MCF 10A (cell line): Measurements from ENCODE around the gene SUGP1. TPM values are rescaled to one million over a fixed set of nuclear protein-coding genes. Genes with fewer than 3 reads are reported as not detected.
"Not testable (repeated sequence)": the region's sequence is repeated elsewhere in the genome, so short reads cannot be mapped to it uniquely, and the experiment has no call there.

Experiments used
- BruUV-seq: library from RNA; stranded (reverse); fragments of 400-500 nt; replicated peaks from 2 replicates; lab custom pipeline; 2021; lab: Mats Ljungman, UMichigan
- CTCF ChIA-PET: fragments of 300-600 bp; sonication (Branson Sonifier 250); formaldehyde crosslinking; extraction: SDS; loops from one replicate; lab custom pipeline; 2021; ENCODE audit warnings: antibody characterized with exemption, inconsistent platforms; lab: Yijun Ruan, JAX
- POLR2A ChIA-PET: fragments of 300-600, 350-650 bp; sonication (Branson Sonifier 250); formaldehyde crosslinking; extraction: SDS; loops from one replicate; lab custom pipeline; 2020; ENCODE audit warnings: antibody characterized with exemption, inconsistent platforms; lab: Yijun Ruan, JAX
- DNase-seq: peaks from one replicate; pipeline ENCODE4 v3.0.0-alpha.2; 2018; ENCODE audit not compliant: unreplicated experiment
- H3K27ac Mint-ChIP-seq: one replicate; pipeline ENCODE4 v1.8.0; 2022; ENCODE audit warnings: mild to moderate bottlenecking, low read depth, mixed read lengths; ENCODE audit not compliant: unreplicated experiment
- H3K27me3 Mint-ChIP-seq: one replicate; pipeline ENCODE4 v1.8.0; 2022; ENCODE audit warnings: mixed read lengths; ENCODE audit not compliant: insufficient read depth, unreplicated experiment
- H3K36me3 Mint-ChIP-seq: one replicate; pipeline ENCODE4 v1.8.0; 2022; ENCODE audit warnings: mild to moderate bottlenecking, moderate library complexity, mixed read lengths; ENCODE audit not compliant: insufficient read depth, unreplicated experiment
- H3K4me1 Mint-ChIP-seq: one replicate; pipeline ENCODE4 v1.8.0; 2022; ENCODE audit warnings: mixed read lengths; ENCODE audit not compliant: insufficient read depth, unreplicated experiment
- H3K4me3 Mint-ChIP-seq: one replicate; pipeline ENCODE4 v1.8.0; 2022; ENCODE audit warnings: mild to moderate bottlenecking, moderate library complexity, mixed read lengths; ENCODE audit not compliant: unreplicated experiment
- H3K9me3 Mint-ChIP-seq: one replicate; pipeline ENCODE4 v1.8.0; 2022; ENCODE audit warnings: mixed read lengths; ENCODE audit not compliant: unreplicated experiment
- intact Hi-C: fragments of 100-400 bp; cut with micrococcal nuclease; formaldehyde crosslinking; loops from 2 replicates; pipeline ENCODE4 v1.14.1; 2022
- total RNA-seq: library from RNA; stranded (reverse); gene quantifications from 2 replicates; pipeline ENCODE4 v1.2.3, GENCODE V29; 2022
- TF ChIP-seq, protein P1 (sequence below): fragments of 200-600 bp; IDR thresholded peaks from one replicate; pipeline ENCODE4 v1.8.0; 2022; ENCODE audit warnings: antibody characterized with exemption, mild to moderate bottlenecking; ENCODE audit not compliant: unreplicated experiment

Gene SUGP1
- total RNA-seq, 1 experiment from 2014 or later, result 51.1 TPM

DNA sequence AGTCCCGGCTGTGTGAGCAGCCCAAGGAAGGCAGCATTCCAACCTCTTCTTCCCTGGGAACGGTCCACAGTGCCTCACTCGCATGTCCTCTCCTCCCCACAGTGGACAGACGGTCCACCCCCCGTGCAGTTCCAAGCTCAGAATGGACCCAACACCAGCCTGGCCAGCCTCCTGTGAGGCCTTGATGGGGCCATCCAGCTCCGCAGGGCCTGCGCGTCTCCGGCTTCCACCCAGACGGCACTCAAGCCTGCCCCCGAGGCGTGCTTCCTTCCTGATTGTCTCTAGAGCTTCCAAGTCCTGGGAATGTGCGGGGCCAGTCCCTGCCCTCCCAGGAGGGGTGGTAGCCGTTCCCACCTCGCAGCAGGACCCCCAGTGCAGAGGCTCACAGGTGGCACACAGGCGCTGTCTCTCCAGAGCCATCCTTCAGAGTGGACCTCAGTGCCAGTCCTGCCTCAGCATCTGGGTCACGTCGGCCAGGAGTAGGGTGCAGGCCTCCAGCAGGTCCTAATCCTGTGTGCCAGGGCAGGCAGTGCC lies 35.4 kb upstream of the SUGP1 start:
- intact Hi-C loops, result no loop called here
- POLR2A ChIA-PET, result interaction anchor here (1.4 kb wide), 1 partner anchor 13 kb away, joined by 3 read pairs; no protein-coding TSS in a partner anchor
- Mint-ChIP-seq H3K27me3 (no peaks in the 10 kb centered on the region), H3K36me3 (peaks cover 21% of the 10 kb centered on the region), H3K4me3 (no peak overlapping the region), H3K4me1 (no peaks in the 10 kb centered on the region), H3K27ac (no peak overlapping the region), H3K9me3 (no peaks in the 10 kb centered on the region)
- TF ChIP-seq, protein P1, sequence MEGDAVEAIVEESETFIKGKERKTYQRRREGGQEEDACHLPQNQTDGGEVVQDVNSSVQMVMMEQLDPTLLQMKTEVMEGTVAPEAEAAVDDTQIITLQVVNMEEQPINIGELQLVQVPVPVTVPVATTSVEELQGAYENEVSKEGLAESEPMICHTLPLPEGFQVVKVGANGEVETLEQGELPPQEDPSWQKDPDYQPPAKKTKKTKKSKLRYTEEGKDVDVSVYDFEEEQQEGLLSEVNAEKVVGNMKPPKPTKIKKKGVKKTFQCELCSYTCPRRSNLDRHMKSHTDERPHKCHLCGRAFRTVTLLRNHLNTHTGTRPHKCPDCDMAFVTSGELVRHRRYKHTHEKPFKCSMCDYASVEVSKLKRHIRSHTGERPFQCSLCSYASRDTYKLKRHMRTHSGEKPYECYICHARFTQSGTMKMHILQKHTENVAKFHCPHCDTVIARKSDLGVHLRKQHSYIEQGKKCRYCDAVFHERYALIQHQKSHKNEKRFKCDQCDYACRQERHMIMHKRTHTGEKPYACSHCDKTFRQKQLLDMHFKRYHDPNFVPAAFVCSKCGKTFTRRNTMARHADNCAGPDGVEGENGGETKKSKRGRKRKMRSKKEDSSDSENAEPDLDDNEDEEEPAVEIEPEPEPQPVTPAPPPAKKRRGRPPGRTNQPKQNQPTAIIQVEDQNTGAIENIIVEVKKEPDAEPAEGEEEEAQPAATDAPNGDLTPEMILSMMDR, result no peak
- DNase-seq, result no peak
- no TSS peak for BruUV-seq
- CTCF ChIA-PET, result interaction anchor here (0.7 kb wide), 1 partner anchor 11 kb away, joined by 3 read pairs; no protein-coding TSS in a partner anchor

DNA sequence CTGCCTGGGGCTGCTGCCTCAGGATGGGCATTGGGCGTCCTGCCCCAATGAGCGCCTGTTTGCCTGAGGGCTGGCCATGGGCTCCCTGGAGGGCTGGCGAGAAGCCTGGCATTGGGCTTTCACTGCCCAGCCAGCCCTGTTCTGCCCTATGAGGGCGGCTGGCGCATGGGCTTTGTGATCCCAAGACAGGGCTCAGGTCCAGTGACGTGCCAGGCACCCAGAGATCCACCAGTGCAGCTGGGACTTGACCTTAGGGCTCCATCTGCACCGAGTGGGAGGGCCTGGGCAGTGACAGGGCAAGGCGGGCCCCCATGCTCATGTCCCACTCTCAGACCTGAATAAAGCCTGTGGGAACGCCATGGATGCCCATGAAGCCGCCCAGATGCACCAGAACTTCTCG lies 34.6 kb upstream of the SUGP1 start:
- Mint-ChIP-seq H3K36me3 (peaks cover 27% of the 10 kb centered on the region), H3K4me3 (no peak overlapping the region), H3K4me1 (no peaks in the 10 kb centered on the region), H3K9me3 (no peaks in the 10 kb centered on the region), H3K27me3 (no peaks in the 10 kb centered on the region), H3K27ac (no peak overlapping the region)
- TF ChIP-seq, protein P1, result no peak
- no peak for DNase-seq
- no TSS peak for BruUV-seq
- intact Hi-C loops, result no loop called here
- CTCF ChIA-PET, result interaction anchor here (4.7 kb wide), 1 partner anchor 12 kb away, joined by 35 read pairs; no protein-coding TSS in a partner anchor
- POLR2A ChIA-PET, result interaction anchor here (1.4 kb wide), 1 partner anchor 12 kb away, joined by 3 read pairs; no protein-coding TSS in a partner anchor

DNA sequence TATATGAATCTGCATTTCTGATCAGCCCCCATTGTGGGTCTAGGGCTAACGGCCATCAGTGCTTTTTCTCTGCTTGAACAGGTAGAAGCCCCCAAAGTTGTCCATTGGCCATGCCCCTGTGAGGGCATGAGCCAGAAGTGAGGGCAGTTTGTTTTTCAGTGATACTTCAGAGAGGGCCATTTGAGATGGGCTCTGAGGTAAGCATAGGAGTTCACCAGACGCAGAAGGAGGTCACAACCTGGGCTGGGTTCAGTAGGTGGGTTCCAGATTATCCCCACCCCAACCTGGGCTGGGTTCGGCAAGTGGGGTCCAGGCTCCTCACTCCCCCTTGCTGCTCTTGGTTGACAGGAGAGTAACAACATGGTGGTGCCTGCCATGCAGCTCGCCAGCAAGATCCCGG lies 33.7 kb upstream of the SUGP1 start:
- Mint-ChIP-seq H3K4me1 (no peaks in the 10 kb centered on the region), H3K4me3 (no peak overlapping the region), H3K27ac (no peak overlapping the region), H3K27me3 (no peaks in the 10 kb centered on the region), H3K36me3 (peaks cover 32% of the 10 kb centered on the region), H3K9me3 (no peaks in the 10 kb centered on the region)
- TF ChIP-seq, protein P1, result no peak
- intact Hi-C loops, result no loop called here
- DNase-seq, result no peak
- BruUV-seq, result no TSS peak
- ChIA-PET POLR2A (interaction anchor here (0.6 kb wide), 1 partner anchor 142 kb away, joined by 3 read pairs; no protein-coding TSS in a partner anchor), CTCF (interaction anchor here (0.9 to 4.7 kb wide), 2 partner anchors 11 to 208 kb away, joined by 3 to 35 read pairs; no protein-coding TSS in a partner anchor)

DNA sequence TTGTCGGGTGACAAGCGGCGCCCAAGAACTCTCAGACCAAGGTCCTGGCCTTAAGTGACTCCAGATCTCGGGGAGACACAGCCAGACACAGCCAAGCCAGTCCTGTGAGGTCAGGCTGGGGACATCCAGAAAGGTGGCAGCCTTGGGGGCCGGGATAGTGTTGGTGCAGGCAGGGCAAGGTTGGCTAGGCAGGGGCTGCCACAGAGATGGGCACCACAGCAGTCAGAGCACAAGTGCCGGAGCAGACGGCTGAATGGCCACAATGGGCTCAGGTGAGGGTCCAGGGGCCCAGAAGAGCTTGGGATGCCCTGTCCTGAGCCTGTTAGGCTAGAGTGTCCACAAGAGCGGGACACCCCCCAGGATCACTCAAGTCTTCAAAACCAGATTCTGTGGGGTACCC lies 32.5 kb upstream of the SUGP1 start:
- no peak for DNase-seq
- Mint-ChIP-seq H3K9me3 (no peaks in the 10 kb centered on the region), H3K4me1 (no peaks in the 10 kb centered on the region), H3K27me3 (no peaks in the 10 kb centered on the region), H3K27ac (no peak overlapping the region), H3K36me3 (peaks cover 35% of the 10 kb centered on the region), H3K4me3 (no peak overlapping the region)
- no TSS peak for BruUV-seq
- ChIA-PET CTCF (interaction anchor here (3.1 to 4.7 kb wide), 2 partner anchors 10 kb away, joined by 28 to 35 read pairs; no protein-coding TSS in a partner anchor), POLR2A (interaction anchor here (0.6 to 1.9 kb wide), 3 partner anchors 11 to 14 kb away, joined by 3 to 5 read pairs (median 3); no protein-coding TSS in a partner anchor)
- TF ChIP-seq, protein P1, result no peak
- intact Hi-C loops, result no loop called here

DNA sequence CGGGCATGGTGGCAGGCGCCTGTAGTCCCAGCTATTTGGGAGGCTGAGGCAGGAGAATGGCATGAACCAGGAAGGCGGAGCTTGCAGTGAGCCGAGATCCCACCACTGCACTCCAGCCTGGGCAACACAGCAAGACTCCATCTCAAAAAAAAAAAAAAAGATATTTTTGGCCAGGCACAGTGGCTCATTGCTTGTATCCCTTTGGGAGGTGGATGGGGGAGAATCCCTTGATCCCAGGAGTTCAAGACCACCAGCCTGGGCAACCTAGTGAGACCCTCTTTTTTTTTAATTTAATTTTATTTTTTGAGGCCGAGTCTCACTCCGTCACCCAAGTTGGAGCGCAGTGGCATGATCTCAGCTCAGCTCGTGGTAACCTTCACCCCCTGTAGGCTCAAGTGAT lies 30.4 kb upstream of the SUGP1 start:
- H3K4me1 Mint-ChIP-seq, H3K4me3 Mint-ChIP-seq, BruUV-seq, DNase-seq, H3K9me3 Mint-ChIP-seq, H3K27me3 Mint-ChIP-seq, intact Hi-C loops, H3K27ac Mint-ChIP-seq: not testable (repeated sequence)
- CTCF ChIA-PET, result interaction anchor here (0.6 to 4.7 kb wide), 6 partner anchors 8 to 207 kb away, joined by 3 to 35 read pairs (median 6); no protein-coding TSS in a partner anchor
- POLR2A ChIA-PET, result interaction anchor here (0.7 kb wide), 1 partner anchor 46 kb away, joined by 4 read pairs; no protein-coding TSS in a partner anchor
- H3K36me3 Mint-ChIP-seq, result peaks cover 43% of the 10 kb centered on the region
